Endodermal cell (in vitro differentiated cells): ENCODE data around the gene ITGAX. TPM values are rescaled to one million over a fixed set of nuclear protein-coding genes. Genes with fewer than 3 reads are reported as not detected.

Experiments used
- DNase-seq: peaks from one replicate; pipeline ENCODE4 v3.0.0-alpha.2; 2017
- H3K27ac ChIP-seq: 2 replicates; pipeline ENCODE4 v1.5.1; 2013; ENCODE audit warnings: mild to moderate bottlenecking, low read depth, low read length, moderate library complexity
- H3K27me3 ChIP-seq: 2 replicates; pipeline ENCODE4 v1.6.1; 2013; ENCODE audit warnings: mild to moderate bottlenecking, low read length, moderate library complexity; ENCODE audit not compliant: insufficient read depth, control insufficient read depth, poor library complexity, severe bottlenecking
- H3K36me3 ChIP-seq: 2 replicates; pipeline ENCODE4 v1.7.0; 2013; ENCODE audit warnings: mild to moderate bottlenecking, low read length, moderate library complexity; ENCODE audit not compliant: control insufficient read depth, insufficient read depth
- H3K4me1 ChIP-seq: one replicate; pipeline ENCODE4 v1.7.0; 2013; ENCODE audit warnings: low read length; ENCODE audit not compliant: control insufficient read depth, insufficient read depth
- H3K4me3 ChIP-seq: 2 replicates; pipeline ENCODE4 v1.5.1; 2013; ENCODE audit warnings: mild to moderate bottlenecking, low read length, moderate library complexity
- H3K9ac ChIP-seq: 2 replicates; pipeline ENCODE4 v1.6.1; 2013; ENCODE audit warnings: mild to moderate bottlenecking, low read length, moderate library complexity; ENCODE audit not compliant: poor library complexity, severe bottlenecking; ENCODE audit errors: extremely low read depth
- H3K9me3 ChIP-seq: 2 replicates; pipeline ENCODE4 v1.6.1; 2013; ENCODE audit warnings: mild to moderate bottlenecking, low read length, moderate library complexity; ENCODE audit not compliant: control insufficient read depth
- H3K27ac Mint-ChIP-seq: 2 replicates; pipeline ENCODE4 v1.8.0; 2020; ENCODE audit warnings: mixed read lengths
- H3K27me3 Mint-ChIP-seq: 2 replicates; pipeline ENCODE4 v1.8.0; 2021; ENCODE audit warnings: mild to moderate bottlenecking, mixed read lengths; ENCODE audit not compliant: insufficient read depth
- H3K36me3 Mint-ChIP-seq: 2 replicates; pipeline ENCODE4 v1.8.0; 2020; ENCODE audit warnings: low read depth, mixed read lengths
- H3K4me1 Mint-ChIP-seq: 2 replicates; pipeline ENCODE4 v1.8.0; 2020; ENCODE audit warnings: mixed read lengths
- H3K4me3 Mint-ChIP-seq: 2 replicates; pipeline ENCODE4 v1.8.0; 2020; ENCODE audit warnings: mild to moderate bottlenecking, moderate library complexity, mixed read lengths
- H3K9me3 Mint-ChIP-seq: 2 replicates; pipeline ENCODE4 v1.8.0; 2020; ENCODE audit warnings: mild to moderate bottlenecking, mixed read lengths
- CTCF ChIP-seq: fragments of 200-600 bp; sonication (generic); conservative IDR thresholded peaks from 2 replicates; pipeline ENCODE4 v1.5.0; 2021; ENCODE audit warnings: antibody characterized with exemption, mild to moderate bottlenecking
- WGBS, 2 experiments: methylation state at CpG; one replicate each; pipeline versions ENCODE4 v1.1.5 to v1.1.7; 2013; ENCODE audit warnings: missing lambda C conversion rate in 2 of 2, mixed read lengths in 1 of 2; ENCODE audit not compliant: insufficient coverage in 1 of 2, insufficient read length in 1 of 2; 5-methylcytosine and 5-hydroxymethylcytosine counted together
- total RNA-seq, 2 donors: library from RNA; stranded (reverse); fragmentation: NEBNext Ultra II Directional in 1 of 2; extraction: Animal tissue kit (Norgen Biotek cat#: 25700) in 1 of 2; gene quantifications; 2 replicates in 1 of 2; 3 replicates in 1 of 2; pipeline ENCODE4 v1.2.1, GENCODE V29; 2021

The ITGAX gene
- total RNA-seq, 2 donors from 2014 or later = 0.22 TPM; not detected in 1

GRCh38 chr16:31361201-31362110, 6.5 kb downstream of the ITGAX start:
- H3K27ac ChIP-seq = no peak overlapping the region
- no peaks in the 10 kb centered on the region for H3K36me3 ChIP-seq
- WGBS, 2 experiments = 89 to 90% methylated on average over 18 to 28 of the region's 28 CpGs
- H3K4me3 ChIP-seq = no peak overlapping the region
- H3K4me3 Mint-ChIP-seq = no peak overlapping the region
- H3K9me3 ChIP-seq = no peaks in the 10 kb centered on the region
- no peaks in the 10 kb centered on the region for H3K4me1 ChIP-seq
- peaks cover 4% of the 10 kb centered on the region for H3K27me3 Mint-ChIP-seq
- TF ChIP-seq CTCF = no peak
- DNase-seq = no peak
- H3K27ac Mint-ChIP-seq = no peak overlapping the region
- H3K36me3 Mint-ChIP-seq = no peaks in the 10 kb centered on the region
- H3K9me3 Mint-ChIP-seq = no peaks in the 10 kb centered on the region
- no peaks in the 10 kb centered on the region for H3K4me1 Mint-ChIP-seq
- no peaks in the 10 kb centered on the region for H3K27me3 ChIP-seq
- H3K9ac ChIP-seq = no peak overlapping the region

GRCh38 chr16:31362476-31363405, 7.8 kb downstream of the ITGAX start:
- Histone ChIP-seq H3K36me3 (no peaks in the 10 kb centered on the region), H3K4me1 (no peaks in the 10 kb centered on the region), H3K27me3 (no peaks in the 10 kb centered on the region), H3K9ac (no peak overlapping the region), H3K27ac (no peak overlapping the region), H3K4me3 (no peak overlapping the region), H3K9me3 (no peaks in the 10 kb centered on the region)
- 85 to 92% methylated on average over 4 to 26 of the region's 26 CpGs for WGBS, 2 experiments
- H3K9me3 Mint-ChIP-seq = no peaks in the 10 kb centered on the region
- no peaks in the 10 kb centered on the region for H3K4me1 Mint-ChIP-seq
- H3K27ac Mint-ChIP-seq = no peak overlapping the region
- no peak overlapping the region for H3K4me3 Mint-ChIP-seq
- H3K36me3 Mint-ChIP-seq = no peaks in the 10 kb centered on the region
- no peak for DNase-seq
- no peak for TF ChIP-seq CTCF
- peaks cover 9% of the 10 kb centered on the region for H3K27me3 Mint-ChIP-seq

GRCh38 chr16:31363721-31364120, 8.7 kb downstream of the ITGAX start:
- WGBS, 2 experiments = 94 to 96% methylated on average over 4 to 8 of the region's 8 CpGs
- H3K36me3 ChIP-seq = no peaks in the 10 kb centered on the region
- Mint-ChIP-seq H3K27me3 (peaks cover 9% of the 10 kb centered on the region), H3K9me3 (no peaks in the 10 kb centered on the region), H3K4me3 (no peak overlapping the region), H3K4me1 (no peaks in the 10 kb centered on the region), H3K27ac (no peak overlapping the region), H3K36me3 (no peaks in the 10 kb centered on the region)
- TF ChIP-seq CTCF = no peak
- H3K9me3 ChIP-seq = no peaks in the 10 kb centered on the region
- H3K4me3 ChIP-seq = no peak overlapping the region
- H3K27ac ChIP-seq = no peak overlapping the region
- no peak for DNase-seq
- no peaks in the 10 kb centered on the region for H3K27me3 ChIP-seq
- H3K9ac ChIP-seq = no peak overlapping the region
- H3K4me1 ChIP-seq = no peaks in the 10 kb centered on the region
